Germinal center (tissue), 1 donor: Measurements from ENCODE around the gene BCL10.
"Not testable (repeated sequence)": the region's sequence is repeated elsewhere in the genome, so short reads cannot be mapped to it uniquely, and the experiment has no call there.

ENCODE experiments used
- DNase-seq: peaks from one replicate; pipeline ENCODE4 v3.0.0; 2012; ENCODE audit warnings: mixed read lengths, low spot score

Gene BCL10

GRCh38 chr1:85264150-85264549, 12.3 kb downstream of the BCL10 start:
- no peak for DNase-seq

DNA sequence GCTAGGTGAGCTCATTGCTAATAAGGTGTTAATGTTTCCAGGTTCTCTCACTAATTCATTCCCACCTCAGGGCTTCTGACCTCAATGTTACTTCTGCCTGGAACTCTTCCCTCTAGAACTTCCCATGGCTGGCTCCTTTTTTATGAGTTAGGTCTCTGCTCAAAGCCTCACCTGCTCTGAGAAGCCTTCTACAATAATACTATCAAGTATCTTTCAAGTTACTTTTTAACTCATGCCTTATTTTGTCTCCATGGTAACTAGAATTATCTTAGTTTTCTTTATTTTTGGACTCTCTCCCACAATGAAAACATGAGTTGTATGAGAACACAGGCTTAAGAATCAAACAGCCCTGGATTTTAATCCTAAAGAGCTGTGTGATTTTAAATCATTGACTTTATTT, 13.4 kb downstream of the BCL10 start:
- no peak for DNase-seq

GRCh38 chr1:85259912-85260274, 16.5 kb downstream of the BCL10 start:
- DNase-seq: no peak

GRCh38 chr1:85259118-85259911, 17.1 kb downstream of the BCL10 start, which contains the start of gene C1orf52:
TSS of gene C1orf52 (minus strand) at chr1:85259662. CDS start at chr1:85259633, 29 bp downstream.
- DNase-seq: peak; percentile 88

GRCh38 chr1:85258536-85259117, 17.8 kb downstream of the BCL10 start:
- DNase-seq: no peak

DNA sequence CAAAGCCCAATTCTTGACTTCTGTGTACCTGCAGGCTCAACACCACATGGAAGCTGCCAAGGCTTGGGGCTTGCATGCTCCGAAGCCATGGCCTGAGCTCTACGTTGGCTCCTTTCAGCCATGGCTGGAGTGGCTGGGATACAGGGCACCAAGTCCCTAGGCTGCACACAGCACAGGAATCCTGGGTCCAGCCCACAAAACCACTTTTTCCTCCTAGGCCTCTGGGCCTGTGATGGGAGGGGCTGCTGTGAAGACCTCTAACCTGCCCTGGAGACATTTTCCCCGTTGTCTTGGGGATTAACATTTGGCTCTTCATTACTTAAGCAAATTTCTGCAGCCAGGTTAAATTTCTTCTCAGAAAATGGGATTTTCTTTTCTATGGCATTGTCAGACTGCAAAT, 27.4 kb downstream of the BCL10 start:
- DNase-seq: not testable (repeated sequence)

GRCh38 chr1:85245891-85246290, 30.5 kb downstream of the BCL10 start:
- no peak for DNase-seq

GRCh38 chr1:85245456-85245855, 31.0 kb downstream of the BCL10 start:
- DNase-seq: no peak

DNA sequence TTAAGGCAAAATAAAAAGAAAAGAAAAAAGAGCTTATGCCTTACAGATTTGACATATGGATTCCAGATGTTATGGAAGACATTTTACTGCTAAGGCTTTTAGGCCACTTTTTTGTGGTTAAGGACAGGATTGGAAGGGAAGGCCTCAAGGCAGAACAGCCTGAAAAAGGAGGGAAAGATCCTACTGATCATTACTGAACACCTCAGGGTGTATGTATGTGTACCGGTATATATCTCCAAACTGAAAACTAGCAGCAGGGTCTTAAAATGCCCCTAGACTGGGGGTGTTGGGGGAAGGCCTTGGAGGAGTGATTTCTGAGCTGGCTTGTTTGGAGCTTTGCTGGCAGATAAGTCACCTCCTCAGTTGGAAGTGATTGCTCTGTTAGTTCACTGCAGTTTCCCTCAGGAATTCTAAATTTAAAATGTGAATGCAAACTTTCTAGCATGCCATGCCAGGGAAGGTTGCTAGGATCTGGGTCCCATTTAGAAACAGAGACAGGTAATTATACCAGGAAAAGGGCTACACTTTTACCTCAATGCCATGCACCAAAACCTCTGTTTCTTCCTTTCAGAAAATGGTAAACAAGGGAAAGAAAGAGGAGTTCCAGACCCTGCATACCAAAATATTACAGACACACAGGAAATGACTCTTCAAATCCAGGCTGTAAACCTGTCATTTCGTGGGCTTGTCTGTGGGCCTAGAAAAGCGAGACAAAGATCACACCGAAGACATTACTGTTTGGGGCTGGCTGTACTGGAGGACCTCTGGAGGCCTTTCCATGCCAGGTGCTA, 32.0 kb downstream of the BCL10 start:
- DNase-seq: no peak

DNA sequence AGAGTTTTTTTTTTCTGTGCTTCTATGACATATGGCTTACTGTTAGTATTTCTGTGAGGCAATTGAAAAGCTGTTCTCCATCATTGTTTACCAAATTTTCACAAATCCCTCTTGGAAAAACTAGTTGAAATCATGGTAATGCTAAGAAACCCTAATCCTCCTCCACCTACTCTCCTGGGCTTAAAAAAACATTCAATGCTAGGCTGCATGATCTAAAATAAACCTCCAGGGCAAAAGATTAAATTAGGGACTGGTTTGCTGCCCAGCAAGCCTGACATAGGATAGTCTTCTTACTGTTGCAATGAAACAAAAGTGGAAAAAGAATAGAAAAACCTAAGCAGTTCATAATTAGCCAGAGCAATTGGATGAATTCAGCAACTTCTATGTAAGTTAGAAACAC, 33.1 kb downstream of the BCL10 start:
- DNase-seq: no peak

GRCh38 chr1:85240643-85241042, 35.8 kb downstream of the BCL10 start:
- no peak for DNase-seq

DNA sequence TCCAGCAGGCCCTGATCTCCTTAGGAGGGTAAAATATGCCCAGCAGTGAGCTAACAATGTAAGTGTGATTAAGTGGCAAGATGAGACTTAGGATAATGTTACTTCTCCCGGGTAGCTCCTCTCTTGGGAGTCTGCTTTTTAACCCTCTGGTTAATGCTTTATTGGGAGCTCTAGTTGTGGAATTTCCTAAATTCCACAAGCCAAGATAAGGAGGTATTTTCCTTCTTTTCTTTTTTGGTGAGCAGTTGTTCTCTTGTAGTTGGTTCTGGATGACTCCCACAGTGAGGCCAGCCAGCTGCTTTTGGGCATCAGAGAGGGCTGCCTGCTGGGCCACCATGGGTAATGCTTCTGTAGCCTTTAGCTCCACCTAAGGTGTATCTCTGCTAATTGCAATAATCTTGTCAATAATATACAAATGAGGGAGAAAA, 36.2 kb downstream of the BCL10 start:
- DNase-seq: peak; percentile 9

DNA sequence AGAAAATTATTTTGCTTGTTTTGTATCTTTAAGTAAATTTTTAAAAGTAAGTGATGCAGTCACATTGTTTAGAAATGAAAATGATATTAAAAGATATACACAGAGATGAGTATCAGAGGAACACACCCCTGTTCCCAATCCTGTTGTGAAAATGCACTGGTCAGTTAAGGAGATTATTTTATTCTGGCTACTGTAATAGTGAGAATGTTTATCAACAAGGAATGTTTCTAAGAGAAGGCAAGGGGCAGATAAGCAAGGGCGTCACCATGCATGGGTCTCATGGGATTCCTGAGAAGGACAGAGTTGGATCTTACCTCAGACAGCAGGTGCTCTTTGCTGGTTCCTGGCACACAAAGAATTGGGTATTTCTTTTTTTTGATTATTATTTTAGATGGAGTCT, 38.8 kb downstream of the BCL10 start:
- no peak for DNase-seq

DNA sequence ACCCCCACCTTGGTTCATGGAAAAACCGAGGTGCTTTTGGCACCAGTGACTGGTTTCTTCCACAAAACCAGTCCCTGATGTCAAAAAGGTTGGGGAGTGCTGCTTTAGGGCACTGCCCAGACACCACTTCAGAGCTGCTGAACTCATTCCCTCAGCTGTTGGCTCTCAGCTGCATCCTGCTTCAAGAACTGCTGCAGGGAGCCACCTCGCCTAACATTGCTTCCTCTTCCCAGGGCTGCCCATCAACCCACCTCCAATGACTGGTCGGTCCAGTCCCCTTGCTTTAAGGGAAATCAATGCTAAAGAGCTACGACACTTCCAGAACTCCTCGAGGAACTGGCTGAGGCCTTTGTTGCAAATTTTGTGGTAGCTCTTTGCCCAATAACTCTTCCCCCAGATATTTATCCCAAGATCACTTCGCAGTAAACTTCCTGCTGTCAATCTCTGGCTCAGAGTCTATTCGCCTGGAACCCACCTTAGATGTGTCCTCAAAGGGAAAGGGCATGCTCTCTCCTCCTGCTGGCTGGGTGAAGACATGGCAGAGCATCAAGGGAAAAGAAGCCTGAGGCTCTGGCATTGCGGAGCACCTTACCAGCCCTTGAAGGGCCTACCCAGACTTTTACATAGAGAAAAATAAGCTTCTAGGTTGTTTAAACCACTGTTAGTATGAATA, 46.0 kb downstream of the BCL10 start:
- no peak for DNase-seq

GRCh38 chr1:85229574-85230097, 46.8 kb downstream of the BCL10 start:
- no peak for DNase-seq

- no peak for DNase-seq
Measured at GRCh38 chr1:85228972-85229371, 47.5 kb downstream of the BCL10 start.

DNA sequence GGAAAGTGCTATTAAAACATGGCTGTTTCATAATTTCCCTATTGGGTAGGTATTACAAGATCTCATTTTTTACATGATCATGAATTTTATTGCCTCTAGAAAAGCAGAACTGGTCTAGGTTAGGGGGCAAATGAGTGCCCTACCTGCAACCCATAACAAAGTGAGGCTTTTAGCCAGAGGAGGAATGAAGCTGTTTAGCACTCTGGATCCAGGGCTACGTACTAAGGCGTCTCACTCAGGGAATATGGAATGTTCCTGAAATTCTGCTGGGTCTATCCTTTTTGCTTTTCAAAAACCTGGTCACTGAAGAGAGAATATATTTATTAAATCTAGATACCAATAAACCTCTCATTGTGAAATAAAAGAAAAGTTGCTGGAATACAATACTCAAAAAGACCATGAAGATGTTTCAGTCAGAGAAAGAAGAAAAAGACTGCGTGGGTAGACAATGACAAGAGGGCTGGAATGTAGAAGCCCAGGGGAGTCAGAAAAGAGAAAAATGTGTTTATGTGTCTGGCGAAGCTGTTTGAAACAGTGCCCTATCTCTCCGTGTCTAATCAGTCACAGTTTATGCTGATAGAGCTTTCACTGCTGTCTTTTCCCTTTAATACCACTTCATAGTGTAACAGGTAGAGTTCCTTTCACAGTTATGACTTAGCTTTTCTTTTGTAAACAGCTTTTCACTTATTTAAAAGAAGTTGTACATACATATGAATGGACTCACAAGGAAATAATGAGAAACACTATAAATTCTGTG, 50.6 kb downstream of the BCL10 start:
- DNase-seq: no peak

GRCh38 chr1:85224734-85225623, 51.5 kb downstream of the BCL10 start:
- no peak for DNase-seq

DNA sequence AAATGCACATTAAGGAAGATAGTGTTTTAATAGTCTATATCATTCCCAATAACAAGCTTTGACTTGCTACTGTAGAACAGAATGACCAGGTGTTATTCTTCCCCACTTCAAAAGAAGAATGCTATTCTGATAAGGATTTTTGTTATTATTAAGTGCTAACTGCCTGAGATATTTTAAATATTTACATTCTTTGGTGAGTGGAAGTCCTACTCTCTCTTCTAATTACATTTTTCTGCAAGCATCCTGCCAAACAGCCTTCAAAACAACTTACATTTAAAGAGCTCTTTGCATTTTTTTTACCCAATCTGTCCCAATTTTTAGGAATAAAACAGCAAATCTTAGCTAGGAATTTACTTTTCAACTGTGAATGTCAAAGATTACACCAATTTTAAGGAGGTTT, 52.1 kb downstream of the BCL10 start:
- DNase-seq: no peak

DNA sequence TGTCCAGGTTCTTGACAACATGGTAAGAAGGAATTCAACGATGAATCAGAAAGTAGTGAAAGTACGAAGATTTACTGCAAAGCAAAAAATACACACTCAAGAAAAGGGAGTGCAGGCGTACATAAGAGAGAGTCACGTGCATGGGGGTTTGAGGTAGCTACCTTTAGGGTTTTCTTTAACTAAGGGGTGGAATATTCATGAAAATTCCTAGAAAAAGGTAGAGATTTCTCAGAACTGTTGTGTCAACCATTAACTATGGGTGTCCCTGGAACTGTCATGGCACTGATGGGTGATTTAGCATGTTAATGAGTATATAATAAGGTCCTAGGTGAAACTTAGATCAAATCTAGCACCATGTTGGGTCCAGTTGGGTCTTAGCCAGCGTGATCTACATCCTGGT, 53.1 kb downstream of the BCL10 start:
- DNase-seq: no peak
